Right ventricle myocardium inferior (tissue), 1 donor: ENCODE results near the gene KLK11. TPM values are rescaled to one million over a fixed set of nuclear protein-coding genes. Genes with fewer than 3 reads are reported as not detected.

ENCODE experiments used
- ATAC-seq: fragments of 200-7000 bp; cut with Tn5 transposase; one replicate; pipeline ENCODE4 v1.9.1; 2020; ENCODE audit warnings: mild to moderate bottlenecking, moderate library complexity
- DNase-seq: peaks from one replicate; pipeline ENCODE4 v3.0.0; 2021; ENCODE audit errors: missing footprints
- intact Hi-C: fragments of 100-400 bp; cut with DNase I; formaldehyde crosslinking; loops from one replicate; pipeline ENCODE4 v1.11.0; 2022
- total RNA-seq: library from RNA; stranded (reverse); fragmentation: NEBNext Ultra II Directional; extraction: Animal tissue kit (Norgen Biotek cat#: 25700); gene quantifications from one replicate; pipeline ENCODE4 v1.2.1, GENCODE V29; 2021
- donor health status: DM: no; HTN: yes; CAD: no; lungs with severe emphysema.

The KLK11 gene
- total RNA-seq, 1 donor from 2014 or later = not detected

DNA sequence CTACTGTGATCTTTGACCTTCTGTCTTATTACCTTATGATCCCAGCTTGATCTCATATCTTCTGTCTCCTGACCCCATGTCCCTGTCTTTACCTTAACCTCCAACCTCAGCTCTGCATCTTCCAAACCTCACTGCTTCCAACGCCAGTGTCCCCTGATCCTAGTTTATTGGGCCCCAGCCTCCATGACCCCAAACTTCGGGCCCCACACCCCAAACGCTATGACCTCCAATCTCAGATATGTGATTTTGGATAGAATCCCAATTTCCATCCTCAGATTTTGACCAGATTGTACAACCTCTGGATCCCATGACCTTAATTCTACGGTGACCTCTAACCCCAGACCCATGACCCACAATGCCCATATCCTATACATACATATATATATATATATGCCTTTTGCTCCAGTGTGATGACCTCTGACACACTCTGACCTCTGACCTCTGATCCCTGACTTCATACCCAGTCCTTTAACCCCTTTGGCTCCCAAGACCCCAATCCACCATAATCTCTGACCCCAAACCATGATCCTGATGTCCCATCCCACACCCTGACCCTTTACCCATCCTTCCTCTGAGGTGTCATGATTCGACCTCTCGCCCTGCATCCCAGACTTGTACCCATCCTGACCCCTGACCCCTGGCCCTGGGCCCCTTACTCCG is 4.9 kb upstream of the KLK11 start:
- no peak for DNase-seq
- no peak for ATAC-seq
- intact Hi-C loops = no loop called here

DNA sequence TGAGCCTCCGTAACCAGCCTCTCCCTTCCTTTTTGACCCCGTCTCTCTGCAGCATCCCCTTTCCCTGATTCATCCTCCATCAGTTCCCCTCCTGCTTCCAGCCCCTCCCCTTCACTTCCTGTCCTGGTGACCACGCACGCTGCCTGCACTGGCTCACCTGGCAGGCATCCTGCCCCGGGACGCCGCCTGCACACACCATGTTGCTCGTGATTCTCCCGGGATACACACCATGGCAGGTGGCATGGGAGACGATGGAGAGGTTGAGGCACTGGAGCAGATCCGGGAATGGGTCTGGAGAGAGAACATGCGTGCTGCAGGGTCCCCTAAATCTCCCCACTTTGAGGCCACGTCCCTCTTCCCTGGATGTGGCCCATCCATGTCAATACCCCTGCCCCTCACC is 4.2 kb upstream of the KLK11 start:
- ATAC-seq (no peak), DNase-seq (no peak)
- intact Hi-C loops = no loop called here

- ATAC-seq (no peak), DNase-seq (no peak)
- intact Hi-C loops = no loop called here
Measured at GRCh38 chr19:51029718-51030117, 3.3 kb upstream of the KLK11 start.

DNA sequence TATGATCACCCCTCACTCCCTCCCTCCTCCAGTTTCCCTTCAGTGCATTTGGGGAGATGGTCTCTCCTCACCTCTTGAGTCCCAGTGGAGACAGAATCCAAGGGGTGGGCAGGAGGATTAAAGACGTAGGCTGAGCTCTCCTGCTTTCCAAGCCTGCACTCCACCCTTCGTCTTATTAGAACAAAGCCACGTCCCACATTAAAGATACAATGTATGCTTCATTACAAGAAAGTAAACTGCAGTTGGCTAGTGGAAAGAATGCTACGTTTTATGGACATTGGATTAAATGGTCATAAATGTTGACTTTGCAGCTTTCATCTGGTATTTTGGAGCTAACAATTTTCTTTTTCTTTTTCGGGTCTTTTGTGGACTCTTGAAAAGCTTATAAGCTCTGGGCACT is 1.5 kb upstream of the KLK11 start:
- ATAC-seq (no peak), DNase-seq (no peak)
- intact Hi-C loops = no loop called here

DNA sequence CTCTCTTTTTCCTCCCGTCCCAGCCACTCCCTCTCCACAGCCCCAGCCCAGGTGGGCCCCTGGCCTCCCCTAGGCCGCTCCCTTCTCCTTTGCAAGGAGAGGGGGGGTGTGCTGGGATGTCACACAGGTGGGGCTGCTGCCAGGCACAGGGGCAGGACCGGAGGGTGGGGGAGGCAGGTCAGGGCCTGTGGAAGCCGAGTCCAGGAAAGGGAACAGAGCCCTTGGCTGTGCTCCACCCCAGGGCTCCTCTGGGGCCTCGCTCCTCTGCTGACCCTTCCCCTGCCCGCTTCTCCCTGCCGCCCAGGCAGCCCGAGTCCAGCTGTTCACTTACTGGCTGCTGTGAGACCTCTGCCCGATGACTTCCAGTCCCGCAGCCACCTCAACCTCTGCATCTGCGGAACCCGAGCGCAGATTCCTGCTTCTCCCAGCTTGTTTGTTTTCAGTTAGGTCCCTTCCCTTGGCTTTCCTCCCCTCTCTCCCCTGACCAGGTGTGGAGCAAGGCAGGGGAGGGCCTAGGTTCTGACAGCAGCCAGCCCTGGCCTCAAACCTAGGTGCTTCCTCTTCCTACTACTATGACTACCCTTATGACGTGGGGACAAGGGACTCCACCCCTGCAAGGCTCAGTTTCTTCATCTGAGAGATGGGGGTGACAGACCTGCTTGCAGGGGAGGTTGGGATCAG is 850 bp upstream of the KLK11 start:
- intact Hi-C loops = no loop called here
- no peak for DNase-seq
- no peak for ATAC-seq

DNA sequence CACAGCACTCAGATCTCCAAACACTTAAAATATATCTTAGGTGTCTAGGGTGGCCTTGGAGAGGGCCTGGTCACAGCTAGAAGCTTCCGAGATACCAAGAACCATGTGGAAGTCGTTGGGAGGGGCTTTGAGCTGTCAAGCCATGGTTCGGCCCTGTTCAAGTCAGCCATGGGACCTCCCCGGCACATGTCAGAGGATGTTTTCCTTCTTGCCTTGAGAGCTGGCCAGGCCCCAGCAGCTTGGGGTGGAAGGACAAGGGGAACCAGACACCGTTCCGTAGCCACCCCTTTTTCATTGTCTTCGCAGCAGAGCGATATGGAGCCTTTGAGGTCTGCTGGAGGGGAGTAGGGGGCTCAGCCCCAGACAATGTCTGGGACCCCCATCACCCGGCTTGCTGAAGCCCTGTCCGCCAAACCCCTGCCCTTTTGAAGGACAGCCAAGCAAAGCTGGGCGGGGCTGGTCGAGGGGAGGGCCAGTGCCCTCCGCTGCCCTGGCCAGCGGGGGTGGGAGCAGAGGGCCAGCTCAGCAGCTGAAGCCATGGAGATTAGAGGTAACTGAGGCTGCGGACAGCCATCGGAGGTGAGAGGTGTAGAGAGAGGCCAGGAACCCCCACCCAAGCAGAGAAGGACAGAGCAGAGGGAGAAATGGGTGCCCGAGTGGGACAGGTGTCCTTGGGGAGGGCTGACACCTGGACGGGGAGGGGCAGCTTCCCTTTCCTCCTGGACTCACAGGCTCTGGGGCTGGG is 435 bp downstream of the KLK11 start:
- DNase-seq (no peak), ATAC-seq (no peak)
- intact Hi-C loops = no loop called here

GRCh38 chr19:51025401-51025800 is 1.0 kb downstream of the KLK11 start:
- intact Hi-C loops = no loop called here
- ATAC-seq = no peak

GRCh38 chr19:51024924-51025323 is 1.5 kb downstream of the KLK11 start:
- intact Hi-C loops = no loop called here
- ATAC-seq (no peak), DNase-seq (no peak)

More at GRCh38 chr19:51025401-51025800, 1.0 kb downstream of the KLK11 start:
- DNase-seq = no peak

- ATAC-seq (no peak), DNase-seq (no peak)
- intact Hi-C loops = no loop called here
Measured at GRCh38 chr19:51023946-51024345, 2.5 kb downstream of the KLK11 start.

GRCh38 chr19:51022526-51022925 is 3.9 kb downstream of the KLK11 start:
- intact Hi-C loops = no loop called here
- ATAC-seq = no peak

DNA sequence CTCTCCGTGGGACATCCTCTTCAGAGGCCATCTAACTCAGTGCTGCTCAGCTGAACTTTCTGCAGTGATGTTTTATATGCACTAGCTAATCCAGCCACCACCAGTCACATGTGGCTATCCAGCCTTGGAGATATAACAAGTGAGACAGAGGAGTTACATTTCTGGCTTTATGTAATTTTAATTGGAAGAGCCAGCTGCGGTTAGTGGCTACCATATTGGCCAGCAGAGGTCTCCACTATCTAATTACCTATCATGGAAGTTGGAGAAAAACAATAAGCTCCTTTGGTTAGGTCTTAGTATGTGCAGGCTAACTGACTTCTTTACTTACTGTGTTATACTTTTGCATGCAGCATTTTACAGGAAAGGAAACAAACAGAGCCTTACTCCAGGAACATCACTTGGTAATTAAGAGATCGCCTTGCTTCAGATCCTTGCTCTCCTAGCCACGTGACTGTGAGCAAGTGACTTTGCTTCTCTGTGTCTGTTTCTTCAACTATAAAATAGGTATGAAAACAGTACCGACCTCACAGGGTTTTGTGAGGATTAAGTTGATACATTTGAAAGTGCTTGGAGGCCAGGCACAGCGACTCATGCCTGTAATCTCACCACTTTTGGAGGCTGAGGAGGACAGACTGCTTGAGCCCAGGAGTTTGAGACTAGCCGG is 5.3 kb downstream of the KLK11 start:
- intact Hi-C loops = loop anchor here (1.0 kb wide), 1 partner anchor 73 kb away; no protein-coding TSS in a partner anchor
- no peak for DNase-seq

More at GRCh38 chr19:51022526-51022925, 3.9 kb downstream of the KLK11 start:
- no peak for DNase-seq

DNA sequence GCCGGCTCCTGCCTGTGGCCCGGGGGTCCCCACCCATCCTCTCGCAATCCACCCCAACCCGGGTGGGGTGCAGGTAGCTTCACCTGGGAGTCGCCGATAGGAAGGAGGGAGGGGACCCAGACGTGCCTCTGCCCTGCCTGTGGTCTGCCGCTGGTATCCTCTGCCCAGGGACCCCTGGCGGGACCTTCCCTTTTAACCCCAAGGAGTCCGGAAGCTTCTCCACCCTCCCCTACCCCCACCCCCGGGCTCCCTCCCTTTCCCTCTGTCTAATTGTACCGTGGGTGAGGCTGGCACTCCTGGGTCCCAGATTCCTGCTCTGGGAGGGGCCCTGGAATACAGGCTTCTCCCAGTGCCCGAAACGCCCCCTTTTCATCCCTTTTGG is 6.9 kb downstream of the KLK11 start, which contains the start of gene KLK10:
KLK10 (minus strand) TSS at position 166 of the 382 bp plus-strand sequence. CDS start 579 bp downstream, outside the sequence.
- DNase-seq (no peak), ATAC-seq (no peak)
- intact Hi-C loops = loop anchor here (10.0 kb wide), 1 partner anchor 145 kb away; no protein-coding TSS in a partner anchor

More for the DNA sequence above, 5.3 kb downstream of the KLK11 start:
- peak; percentile 59 for ATAC-seq

DNA sequence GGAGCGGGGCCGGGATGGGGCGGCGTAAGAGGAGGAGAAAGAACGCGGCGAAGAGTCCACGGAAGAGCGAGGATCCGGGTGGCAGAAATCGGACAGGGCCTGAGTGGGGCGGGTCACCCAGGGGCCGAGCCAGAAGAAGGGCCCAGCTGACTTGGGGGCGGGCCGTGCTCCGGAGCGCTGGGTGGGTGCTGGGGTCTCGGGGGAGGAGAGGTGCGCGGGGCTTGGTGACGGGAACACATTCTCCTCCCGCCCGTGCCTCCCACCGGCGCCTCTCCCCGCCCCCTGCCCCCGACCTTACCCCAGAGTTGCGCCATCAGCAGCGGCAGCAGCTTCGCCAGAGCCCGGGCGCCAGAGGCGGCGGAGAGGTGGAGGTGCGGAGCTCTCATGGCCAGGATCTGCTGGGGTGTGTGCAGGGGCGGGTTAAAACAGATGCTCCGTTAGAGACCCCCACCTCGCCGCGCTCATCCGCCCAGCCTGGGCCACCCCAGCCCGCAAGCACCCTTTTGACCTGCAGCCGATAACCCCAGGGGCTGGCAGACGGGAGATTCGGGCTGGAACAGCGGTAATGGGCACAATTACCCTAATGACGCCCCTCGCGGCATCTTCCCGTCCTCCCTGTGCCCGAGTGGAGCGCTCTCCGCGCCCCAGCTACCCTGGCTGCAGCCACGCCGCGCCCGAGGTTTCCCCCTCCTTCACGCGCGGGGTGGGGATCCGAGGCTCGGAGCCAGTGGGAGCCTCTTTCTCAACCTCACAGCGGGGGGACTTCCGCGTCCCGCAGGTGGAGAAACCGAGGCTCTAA is 7.5 kb downstream of the KLK11 start:
- intact Hi-C loops = loop anchor here (10.0 kb wide), 1 partner anchor 146 kb away; no protein-coding TSS in a partner anchor
- no peak for DNase-seq
- peak; percentile 21 for ATAC-seq

DNA sequence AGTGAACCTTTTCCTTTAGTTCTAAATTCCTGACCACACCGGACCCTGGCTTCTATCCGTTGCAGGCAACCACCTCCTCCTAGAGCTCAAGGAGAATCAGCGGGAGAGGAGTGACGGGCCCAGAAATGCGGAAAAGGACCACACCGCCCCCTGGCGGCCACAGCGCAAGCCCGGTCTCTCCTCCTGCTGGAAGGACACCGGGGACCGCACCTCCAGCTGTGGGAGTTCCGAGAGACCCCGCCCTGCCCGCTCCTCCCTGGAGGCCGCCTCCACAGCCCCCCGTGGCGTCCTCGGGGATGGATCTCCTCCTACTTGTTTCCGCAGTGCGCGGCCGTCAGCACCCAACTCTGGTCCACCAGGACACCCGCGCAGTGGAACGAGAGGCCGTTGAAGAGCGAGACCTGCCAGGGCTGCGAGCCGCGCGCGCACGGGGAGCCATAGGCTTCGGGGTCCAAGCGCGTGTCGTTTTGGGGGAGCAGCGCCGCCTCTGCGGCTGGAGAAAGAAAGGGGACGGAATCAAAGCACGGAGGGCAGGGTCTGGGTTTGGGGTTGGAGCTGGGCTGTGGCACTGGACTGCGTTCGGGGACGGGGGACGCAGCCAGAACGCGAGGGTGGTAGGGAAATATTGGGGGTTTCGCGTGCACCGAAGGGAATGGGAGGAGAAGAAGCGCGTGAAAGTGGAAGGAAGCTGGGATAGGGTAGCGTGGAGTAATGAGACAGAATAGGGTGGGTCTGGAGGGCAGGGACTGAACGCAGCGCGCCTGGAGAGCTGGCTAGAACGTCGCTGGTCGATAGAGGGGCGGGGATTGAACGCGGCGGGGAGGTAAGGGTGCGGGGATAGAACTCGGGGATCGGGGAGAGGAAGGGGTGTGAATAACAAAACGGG is 9.4 kb downstream of the KLK11 start:
- ATAC-seq = peak; percentile 21
- DNase-seq = no peak
- intact Hi-C loops = loop anchor here (10.0 kb wide), 1 partner anchor 148 kb away; no protein-coding TSS in a partner anchor

DNA sequence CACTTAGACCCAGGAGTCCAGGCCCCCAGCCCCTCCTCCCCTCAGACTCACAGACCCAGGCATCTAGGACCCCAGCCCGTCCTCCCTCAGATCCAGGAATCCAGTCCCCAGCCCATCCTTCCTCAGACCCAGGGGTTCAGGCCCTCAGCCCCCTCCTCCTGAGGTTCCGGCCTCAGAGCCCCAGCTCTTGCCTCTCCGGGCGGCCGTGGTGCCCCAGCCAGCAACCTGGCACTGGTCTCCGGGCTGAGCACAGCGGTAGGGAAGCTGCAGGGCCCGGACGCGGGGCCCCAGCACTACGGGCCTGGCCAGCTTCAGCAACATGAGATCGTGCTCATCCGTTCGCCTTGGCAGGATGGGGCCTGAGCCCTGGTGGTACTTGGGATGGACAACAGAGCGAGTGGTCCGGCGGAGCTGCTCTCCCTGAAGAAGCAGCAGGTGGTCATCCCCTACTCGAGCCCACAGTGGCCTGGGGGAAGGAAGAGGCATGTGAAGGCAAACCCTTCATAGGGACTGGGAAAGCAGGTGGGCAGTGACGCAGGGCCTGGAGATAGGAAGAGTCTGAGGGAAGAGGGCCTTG is 10.6 kb downstream of the KLK11 start:
- DNase-seq (no peak), ATAC-seq (no peak)
- intact Hi-C loops = loop anchor here (10.0 kb wide), 1 partner anchor 149 kb away; no protein-coding TSS in a partner anchor

DNA sequence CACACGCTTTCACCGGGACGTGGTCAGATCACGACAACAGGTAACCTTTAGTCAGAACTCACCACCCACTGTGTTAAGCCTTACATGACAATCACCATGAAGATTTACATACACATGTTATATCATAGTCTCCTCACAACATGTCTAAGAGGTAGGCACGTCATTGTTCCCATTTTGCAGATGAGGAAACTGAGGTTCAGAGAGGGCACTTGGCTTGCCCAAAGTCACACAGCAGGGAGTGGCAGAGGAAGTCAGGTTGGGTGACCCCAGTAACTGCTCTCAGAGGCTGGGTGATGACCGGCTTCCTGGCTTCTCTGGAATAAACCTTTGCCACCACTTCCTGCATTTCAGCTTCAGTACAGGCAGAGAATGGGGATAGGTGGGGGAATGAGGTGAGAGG is 12.2 kb downstream of the KLK11 start:
- intact Hi-C loops = loop anchor here (10.0 kb wide), 1 partner anchor 151 kb away; no protein-coding TSS in a partner anchor
- no peak for DNase-seq
- no peak for ATAC-seq
